H7 (cell line): ENCODE data around the gene SAMD4A. TPM values are rescaled to one million over a fixed set of nuclear protein-coding genes. Genes with fewer than 3 reads are reported as not detected.
"Not testable (repeated sequence)": the region's sequence is repeated elsewhere in the genome, so short reads cannot be mapped to it uniquely, and the experiment has no call there.

Experiments
- DNase-seq: peaks from one replicate; pipeline ENCODE4 v3.0.0; 2012
- H3K27me3 ChIP-seq: 2 replicates; pipeline ENCODE4 v1.6.0; 2011; ENCODE audit warnings: mild to moderate bottlenecking, low read length; ENCODE audit not compliant: control insufficient read depth, insufficient read depth
- H3K36me3 ChIP-seq: replicated peaks from 2 replicates; pipeline ENCODE4 v1.5.1; 2011; ENCODE audit warnings: low read length; ENCODE audit not compliant: control insufficient read depth, insufficient read depth
- H3K4me3 ChIP-seq: 2 replicates; pipeline ENCODE4 v1.5.1; 2011; ENCODE audit warnings: low read depth, mild to moderate bottlenecking, control low read depth, low read length, moderate library complexity; ENCODE audit not compliant: insufficient read depth
- total RNA-seq: library from RNA; depleted of rRNA; stranded (reverse); fragments of >200 nt; shearing (Covaris generic); gene quantifications from 2 replicates; pipeline ENCODE4 v1.2.3, GENCODE V29; 2014

The SAMD4A gene
- total RNA-seq, 1 experiment from 2014 or later: 8.5 TPM

DNA sequence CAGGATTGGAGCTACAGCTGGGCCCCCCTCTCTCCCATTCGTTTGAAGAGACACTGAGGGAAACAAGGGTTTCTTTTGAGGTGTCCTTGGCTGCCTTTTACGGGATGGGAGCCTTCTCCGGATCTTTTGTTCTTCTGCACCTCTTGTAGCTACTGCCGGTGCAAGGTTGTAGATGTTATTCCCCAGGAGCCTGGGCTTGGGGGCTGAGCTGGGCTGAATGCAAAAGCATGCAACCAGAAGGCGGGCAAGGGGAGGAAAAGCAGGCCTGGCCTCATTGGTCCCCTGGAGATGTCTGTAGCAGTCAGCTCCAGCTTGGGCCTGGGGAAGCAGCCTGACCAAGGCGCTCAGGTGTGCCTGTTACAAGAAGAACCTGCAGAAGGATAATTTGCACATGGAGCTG lies 225.4 kb downstream of the SAMD4A start:
- H3K27me3 ChIP-seq: no peaks in the 10 kb centered on the region
- H3K36me3 ChIP-seq: peaks cover 3% of the 10 kb centered on the region
- H3K4me3 ChIP-seq: no peak overlapping the region
- DNase-seq: no peak

DNA sequence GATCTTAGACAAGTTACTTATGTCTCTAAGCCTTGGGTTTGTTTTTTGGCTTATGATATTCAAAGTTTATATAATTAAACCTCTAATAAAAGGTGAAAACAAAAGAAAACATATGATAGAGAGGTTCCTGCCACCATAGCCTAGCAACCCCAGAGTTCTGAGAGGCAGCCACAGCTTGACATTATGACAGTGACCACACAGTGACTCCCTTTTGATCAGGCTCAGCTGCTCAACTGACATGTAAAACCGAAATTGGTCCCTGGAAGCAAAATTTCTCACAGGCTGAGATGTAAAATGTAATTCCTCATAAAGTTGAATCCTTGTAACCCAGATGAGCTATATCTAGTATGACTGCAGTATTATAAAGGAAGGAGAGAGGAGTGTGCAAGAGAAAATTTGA lies 227.2 kb downstream of the SAMD4A start:
- H3K4me3 ChIP-seq: no peak overlapping the region
- no peaks in the 10 kb centered on the region for H3K27me3 ChIP-seq
- DNase-seq: no peak
- H3K36me3 ChIP-seq: peaks cover 3% of the 10 kb centered on the region

DNA sequence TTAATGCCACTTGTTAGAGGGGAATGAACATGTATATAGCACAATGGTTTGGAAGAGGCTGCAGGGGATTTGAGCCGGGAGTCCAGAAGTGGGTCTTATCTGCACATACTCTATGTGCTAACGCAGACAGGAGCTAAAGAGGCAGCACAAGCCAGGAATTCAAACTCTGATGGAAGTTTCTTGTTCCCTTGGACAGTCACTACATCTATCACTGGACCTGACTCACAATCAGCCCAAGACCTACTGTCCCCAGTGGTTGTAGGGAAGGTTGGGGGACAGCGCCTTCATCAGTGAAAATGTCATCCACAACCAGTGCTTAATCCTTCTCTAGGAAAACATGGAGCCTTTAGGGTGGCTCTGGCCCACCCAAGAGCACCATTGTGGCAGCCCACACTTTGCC lies 227.9 kb downstream of the SAMD4A start:
- peaks cover 2% of the 10 kb centered on the region for H3K36me3 ChIP-seq
- H3K4me3 ChIP-seq: no peak overlapping the region
- H3K27me3 ChIP-seq: no peaks in the 10 kb centered on the region
- no peak for DNase-seq

DNA sequence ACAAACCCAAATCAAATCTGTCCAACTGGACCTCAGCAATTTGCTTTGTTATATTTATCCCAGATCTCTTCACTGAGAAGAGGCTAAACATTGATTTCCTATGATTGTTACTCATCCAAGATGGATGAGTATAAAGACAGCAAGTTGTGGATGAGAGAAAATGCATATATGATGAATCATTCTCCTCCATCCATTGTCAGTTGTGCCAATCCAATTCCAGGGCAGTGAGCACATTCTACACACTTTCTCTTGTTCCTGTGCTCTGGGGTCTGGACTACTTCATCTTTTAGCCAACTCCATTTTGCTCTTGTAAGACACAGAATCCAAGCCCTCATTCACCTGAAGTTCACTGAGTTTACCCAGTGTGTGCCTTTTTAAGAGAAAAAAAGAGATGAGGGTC lies 230.0 kb downstream of the SAMD4A start:
- Histone ChIP-seq H3K27me3 (no peaks in the 10 kb centered on the region), H3K36me3 (no peaks in the 10 kb centered on the region), H3K4me3 (no peak overlapping the region)
- no peak for DNase-seq

DNA sequence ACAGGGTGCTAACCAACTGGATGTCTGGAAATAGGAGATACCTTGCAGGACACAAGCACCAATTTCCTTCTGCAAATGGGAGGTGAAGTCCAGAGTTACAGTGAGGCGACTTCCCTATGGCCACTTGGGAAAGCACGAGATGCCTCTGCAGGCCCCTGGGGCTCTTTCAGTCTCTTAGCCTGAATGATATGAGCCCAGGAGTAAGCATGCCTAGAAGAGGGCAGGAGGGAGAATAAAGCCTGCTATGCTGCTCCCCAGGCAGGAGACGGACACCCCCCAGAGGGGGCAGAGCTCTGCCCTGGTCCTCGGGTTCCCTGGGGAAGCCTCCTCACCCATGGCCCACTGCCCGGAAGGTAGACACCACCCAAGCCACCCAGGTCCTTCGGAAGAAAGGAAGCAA lies 230.6 kb downstream of the SAMD4A start:
- Histone ChIP-seq H3K36me3 (no peaks in the 10 kb centered on the region), H3K4me3 (no peak overlapping the region), H3K27me3 (no peaks in the 10 kb centered on the region)
- no peak for DNase-seq

DNA sequence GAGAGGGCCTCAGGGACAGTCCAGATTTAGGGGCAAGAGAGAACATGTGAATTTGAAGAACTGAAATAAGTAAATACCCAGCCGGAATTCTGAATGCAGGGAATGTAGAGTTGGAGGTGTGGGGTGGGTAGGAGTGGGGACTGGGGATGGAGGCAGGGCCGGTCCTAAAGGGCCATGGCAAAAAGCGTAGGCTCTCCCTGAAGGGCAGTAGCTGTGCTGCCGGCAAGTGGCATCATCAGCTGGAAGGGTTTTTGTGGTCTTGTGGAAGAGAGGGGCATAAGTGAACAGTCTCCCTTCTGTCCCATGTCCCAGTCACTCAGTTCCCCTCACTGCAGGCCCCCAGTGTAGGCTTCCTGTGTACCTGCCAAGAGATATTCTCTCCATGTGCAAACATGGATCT lies 231.1 kb downstream of the SAMD4A start:
- Histone ChIP-seq H3K4me3 (no peak overlapping the region), H3K27me3 (no peaks in the 10 kb centered on the region), H3K36me3 (no peaks in the 10 kb centered on the region)
- DNase-seq: no peak

DNA sequence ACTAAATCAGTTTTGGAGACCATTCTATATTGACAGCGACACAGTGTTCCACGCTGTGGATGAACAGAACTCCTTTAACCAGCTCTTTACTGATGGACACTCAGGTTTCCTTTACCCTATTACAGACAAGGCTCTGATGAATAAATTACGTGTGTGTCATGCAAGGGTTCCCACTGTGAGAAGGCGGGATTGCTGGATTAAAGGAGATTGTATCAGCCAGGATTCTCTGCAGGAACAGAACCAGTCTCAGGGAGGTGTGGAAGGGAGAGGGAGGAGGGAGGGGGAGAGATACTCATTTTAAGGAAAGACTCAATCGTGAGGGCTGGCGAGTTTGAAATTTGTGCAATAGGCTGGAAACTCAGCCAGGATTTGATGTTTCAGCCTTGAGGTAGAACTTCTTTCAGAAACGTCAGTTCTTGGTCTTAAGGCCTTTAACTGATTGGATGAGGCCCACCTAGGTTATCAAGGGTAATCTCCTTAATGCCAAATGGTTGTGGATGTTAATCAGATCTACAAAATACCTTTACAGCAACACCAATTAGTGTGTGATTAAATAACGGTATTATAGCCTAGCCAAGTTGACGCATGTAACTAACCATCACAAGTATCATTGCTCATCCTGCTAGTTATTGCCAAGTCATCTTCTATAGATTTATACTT lies 231.7 kb downstream of the SAMD4A start:
- no peaks in the 10 kb centered on the region for H3K27me3 ChIP-seq
- no peak overlapping the region for H3K4me3 ChIP-seq
- H3K36me3 ChIP-seq: no peaks in the 10 kb centered on the region
- no peak for DNase-seq

DNA sequence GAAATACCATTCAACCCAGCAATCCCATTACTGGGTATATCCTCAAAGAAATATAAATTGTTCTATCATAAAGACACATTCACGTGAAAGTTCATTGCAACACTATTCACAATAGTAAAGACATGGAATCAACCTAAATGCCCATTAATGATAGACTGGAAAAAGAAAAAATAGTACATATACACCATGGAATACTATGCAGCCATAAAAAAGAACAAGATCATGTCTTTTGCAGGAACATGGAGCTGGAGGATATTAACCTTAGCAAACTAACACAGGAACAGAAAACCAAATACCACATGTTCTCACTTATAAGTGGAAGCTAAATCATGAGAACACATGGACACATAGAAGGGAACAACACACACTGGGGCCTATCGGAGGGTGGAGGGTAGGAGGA lies 234.6 kb downstream of the SAMD4A start:
- not testable (repeated sequence) for H3K27me3 ChIP-seq, H3K4me3 ChIP-seq, DNase-seq, H3K36me3 ChIP-seq

DNA sequence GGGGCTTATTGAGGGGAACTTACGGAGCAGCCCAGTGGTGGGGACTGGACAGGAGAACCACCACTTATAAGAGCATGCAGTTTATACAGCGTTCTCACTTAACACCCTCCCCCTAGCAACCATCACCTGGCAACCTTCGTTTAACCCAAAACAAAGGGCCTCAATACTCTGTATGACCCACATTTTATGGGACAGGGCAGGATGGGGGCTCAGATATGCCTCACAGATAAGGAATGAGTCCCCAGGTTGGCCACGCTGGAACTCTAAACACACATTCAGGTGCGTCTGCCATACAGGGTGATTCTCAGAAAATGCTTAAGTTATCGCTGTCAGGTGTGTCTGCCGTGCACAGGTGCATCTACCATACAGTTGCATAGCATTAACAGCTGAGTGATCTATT lies 236.5 kb downstream of the SAMD4A start:
- H3K36me3 ChIP-seq: no peaks in the 10 kb centered on the region
- no peak for DNase-seq
- peaks cover 6% of the 10 kb centered on the region for H3K27me3 ChIP-seq
- H3K4me3 ChIP-seq: no peak overlapping the region

DNA sequence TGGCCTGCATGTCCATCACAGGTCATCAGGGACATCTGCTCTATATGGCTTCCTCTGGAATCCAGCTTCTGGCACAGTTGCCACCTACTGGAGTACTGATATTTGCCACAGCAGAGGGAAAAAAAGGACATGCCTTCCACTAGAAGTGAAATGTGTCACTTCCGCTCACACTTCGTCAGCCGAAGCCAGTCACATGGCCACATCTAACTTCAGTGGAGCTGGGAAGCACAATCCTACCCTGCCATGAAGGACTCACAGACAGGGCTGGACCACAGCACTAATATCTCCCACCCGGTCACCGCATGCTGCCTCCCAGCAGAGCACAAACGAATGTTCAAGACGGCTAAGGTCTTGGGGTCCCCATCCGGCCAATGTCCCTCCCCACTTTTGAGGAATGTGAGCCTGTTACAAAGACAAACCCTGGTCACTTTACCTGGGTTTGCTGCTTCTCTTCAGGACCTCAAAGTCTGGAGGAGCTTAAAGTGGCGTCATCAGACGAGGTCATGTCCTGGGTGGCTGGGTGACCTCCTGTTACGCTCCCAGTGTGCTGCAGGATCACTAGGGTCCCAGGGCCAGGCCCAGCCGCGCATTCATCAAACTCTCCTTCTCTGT lies 237.1 kb downstream of the SAMD4A start:
- no peak overlapping the region for H3K4me3 ChIP-seq
- H3K27me3 ChIP-seq: peaks cover 6% of the 10 kb centered on the region
- no peak for DNase-seq
- H3K36me3 ChIP-seq: no peaks in the 10 kb centered on the region

DNA sequence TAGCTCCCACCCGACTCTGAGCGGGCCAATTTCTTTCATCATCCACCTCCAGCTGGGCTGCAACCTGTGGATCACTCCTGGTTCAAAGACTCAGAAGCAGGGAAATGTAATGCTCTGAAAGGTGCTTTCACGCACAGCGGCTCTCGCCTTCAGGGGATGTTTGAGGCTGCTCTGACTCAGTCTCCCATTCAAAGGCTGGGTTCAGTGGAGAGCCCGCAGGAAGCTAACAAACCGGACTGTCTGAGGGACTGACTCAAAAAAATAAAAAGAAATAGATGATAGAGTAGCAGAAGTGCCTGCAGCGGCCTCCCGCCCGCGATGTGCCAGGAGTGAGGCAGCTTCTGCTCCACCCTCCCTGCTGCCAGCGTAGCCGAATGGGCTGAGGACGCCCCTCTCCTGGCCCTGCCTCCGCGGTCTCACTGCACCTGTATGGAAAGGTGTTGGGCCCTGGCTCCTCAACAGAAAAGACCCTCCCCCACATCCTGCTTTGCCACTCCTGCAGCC lies 237.7 kb downstream of the SAMD4A start:
- H3K27me3 ChIP-seq: peaks cover 6% of the 10 kb centered on the region
- no peak overlapping the region for H3K4me3 ChIP-seq

DNA sequence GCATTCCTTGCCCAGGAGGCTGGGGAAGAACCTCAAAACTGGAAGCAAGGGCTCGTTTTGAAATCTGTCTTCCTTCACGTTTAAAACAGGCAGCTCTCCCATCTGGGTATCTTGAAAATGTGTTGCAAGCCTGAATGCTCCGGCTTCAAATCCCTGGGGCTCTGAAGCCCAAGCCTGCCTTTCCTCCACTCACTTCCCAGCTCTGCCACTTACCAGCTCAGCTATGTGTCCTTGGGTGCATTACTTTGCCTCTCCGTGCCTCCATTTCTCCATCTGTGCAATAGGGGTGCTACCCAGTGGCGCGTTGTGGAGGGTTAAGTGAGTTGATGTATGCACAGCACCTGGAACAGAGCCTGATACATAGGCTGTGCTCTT lies 238.1 kb downstream of the SAMD4A start:
- Histone ChIP-seq H3K36me3 (no peaks in the 10 kb centered on the region), H3K27me3 (peaks cover 6% of the 10 kb centered on the region), H3K4me3 (no peak overlapping the region)
- no peak for DNase-seq

More for the DNA sequence above, 237.7 kb downstream of the SAMD4A start:
- H3K36me3 ChIP-seq: no peaks in the 10 kb centered on the region
- peak; percentile 44 for DNase-seq

DNA sequence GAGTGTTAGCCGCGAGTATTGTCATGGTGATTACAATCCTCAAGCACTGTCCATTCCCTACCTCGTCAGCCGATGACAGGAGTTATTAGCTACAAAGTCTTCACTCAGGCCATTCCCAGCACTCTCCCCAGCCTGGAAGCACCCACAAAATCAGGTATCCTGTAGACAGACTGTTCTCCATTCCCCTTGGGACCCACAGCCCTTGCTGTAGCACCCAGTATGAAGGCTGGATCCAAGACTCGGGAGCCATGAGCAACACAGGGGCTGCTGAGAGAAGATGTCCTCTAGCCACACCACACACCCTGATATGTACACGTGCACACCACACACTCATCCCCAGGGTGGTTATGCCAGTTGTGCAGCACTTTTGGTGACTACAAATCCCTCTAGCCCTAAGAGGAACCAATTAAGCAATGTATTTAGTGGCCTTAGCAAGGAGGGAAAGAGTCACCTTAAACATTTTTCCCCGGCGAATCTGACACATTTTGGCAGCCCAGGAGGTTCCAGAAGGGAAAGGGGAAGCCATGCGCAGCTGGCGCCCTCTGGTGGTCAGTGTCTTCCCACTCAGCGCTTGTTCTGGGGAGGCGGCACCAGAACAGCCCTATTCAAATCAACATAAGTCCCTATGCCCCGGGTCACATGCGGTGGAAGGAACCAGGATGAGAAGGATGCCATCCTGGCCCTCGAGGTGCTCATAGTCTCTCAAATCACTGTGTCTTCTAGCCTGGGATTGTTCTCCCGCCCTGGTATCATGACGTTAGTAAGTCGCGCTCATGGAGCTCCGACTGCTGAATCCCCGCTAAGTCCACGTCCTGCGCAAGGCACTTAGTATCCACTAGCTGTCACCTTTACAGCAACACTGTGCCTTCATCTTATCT lies 238.8 kb downstream of the SAMD4A start:
- no peak overlapping the region for H3K4me3 ChIP-seq
- peak; percentile 89 for DNase-seq

DNA sequence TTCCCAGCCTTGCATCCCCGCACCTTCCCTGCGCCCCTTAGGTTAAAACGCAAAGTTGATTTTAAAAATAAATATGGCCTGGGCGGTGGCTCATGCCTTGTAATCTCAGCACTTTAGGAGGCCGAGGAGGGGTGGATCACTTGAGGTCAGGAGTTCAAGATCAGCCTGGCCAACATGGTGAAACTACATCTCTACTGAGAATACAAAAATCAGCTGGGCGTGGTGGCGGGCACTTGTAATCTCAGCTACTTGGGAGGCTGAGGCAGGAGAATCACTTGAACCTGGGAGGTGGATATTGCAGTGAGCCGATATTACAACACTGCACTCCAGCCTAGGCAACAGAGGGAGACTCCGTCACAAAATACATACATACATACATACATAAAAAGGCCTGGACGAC lies 239.7 kb downstream of the SAMD4A start:
- H3K4me3 ChIP-seq: no peak overlapping the region
- DNase-seq: no peak

More for the DNA sequence above, 238.8 kb downstream of the SAMD4A start:
- Histone ChIP-seq H3K27me3 (peaks cover 6% of the 10 kb centered on the region), H3K36me3 (no peaks in the 10 kb centered on the region)

DNA sequence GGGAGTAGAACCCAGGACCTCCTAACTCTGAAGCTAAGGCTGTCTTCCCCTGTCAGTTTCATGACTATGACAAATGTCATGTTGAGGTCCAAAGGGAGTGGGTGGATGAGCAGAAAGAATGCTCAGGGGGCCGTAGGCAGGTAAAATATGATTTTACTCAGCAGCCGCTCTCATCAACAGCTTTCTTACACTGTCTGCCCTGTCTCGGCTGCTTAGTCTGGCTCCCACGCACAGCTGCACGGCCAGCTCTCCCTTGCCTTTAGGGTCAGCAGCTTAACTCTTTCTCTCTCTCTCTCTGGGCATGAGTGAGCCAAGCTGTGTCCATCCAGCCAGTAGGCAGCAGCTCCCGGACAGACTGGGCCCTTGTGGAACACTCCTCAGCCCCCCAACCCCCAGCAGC lies 240.5 kb downstream of the SAMD4A start:
- Histone ChIP-seq H3K27me3 (peaks cover 6% of the 10 kb centered on the region), H3K36me3 (no peaks in the 10 kb centered on the region), H3K4me3 (no peak overlapping the region)
- DNase-seq: no peak

More for the DNA sequence above, 239.7 kb downstream of the SAMD4A start:
- Histone ChIP-seq H3K27me3 (peaks cover 6% of the 10 kb centered on the region), H3K36me3 (no peaks in the 10 kb centered on the region)
